Stimulated activated naive B cell treated with anti-CD40 and anti-IgM and Interleukin-4, amounts not matched to agents 10 μg/mL and 1 μg/mL and 100 μg/mL, for 72 hours (primary cell): ENCODE measurements around the gene RMI2.

Experiments
- ATAC-seq, 2 donors: fragments of 150-1000 bp; cut with Tn5 transposase; replicated peaks; 2 replicates each; pipeline ENCODE4 v1.10.0; 2021; ENCODE audit warnings: moderate library complexity in 1 of 2
- DNase-seq: peaks from one replicate; pipeline ENCODE4 v3.0.0; 2021
- H3K27ac Mint-ChIP-seq: one replicate; pipeline ENCODE4 v1.8.0; 2022; ENCODE audit warnings: mild to moderate bottlenecking, mixed read lengths
- H3K27me3 Mint-ChIP-seq, 2 donors: one replicate each; pipeline ENCODE4 v1.8.0; 2022; ENCODE audit warnings: mixed read lengths in 2 of 2
- H3K36me3 Mint-ChIP-seq, 2 donors: one replicate each; pipeline ENCODE4 v1.8.0; 2022; ENCODE audit warnings: mixed read lengths in 2 of 2, mild to moderate bottlenecking in 1 of 2
- H3K4me1 Mint-ChIP-seq, 2 donors: one replicate each; pipeline ENCODE4 v1.8.0; 2022; ENCODE audit warnings: mixed read lengths in 2 of 2, mild to moderate bottlenecking in 1 of 2
- H3K4me3 Mint-ChIP-seq, 2 donors: one replicate each; pipeline ENCODE4 v1.8.0; 2022; ENCODE audit warnings: mild to moderate bottlenecking in 2 of 2, mixed read lengths in 2 of 2, moderate library complexity in 1 of 2
- H3K9me3 Mint-ChIP-seq, 2 donors: one replicate each; pipeline ENCODE4 v1.8.0; 2022; ENCODE audit warnings: mixed read lengths in 2 of 2, mild to moderate bottlenecking in 1 of 2

Gene RMI2

GRCh38 chr16:11306381-11306780 lies 38.9 kb upstream of the RMI2 start:
- peaks cover 0 to 7% of the 10 kb centered on the region in 2 donors for H3K36me3 Mint-ChIP-seq
- no peak overlapping the region for H3K4me3 Mint-ChIP-seq
- ATAC-seq = no peak
- peaks cover 48 to 75% of the 10 kb centered on the region in 2 donors for H3K4me1 Mint-ChIP-seq
- DNase-seq = no peak
- H3K27me3 Mint-ChIP-seq = no peaks in the 10 kb centered on the region
- no peak overlapping the region for H3K27ac Mint-ChIP-seq
- H3K9me3 Mint-ChIP-seq = peaks cover 0 to 2% of the 10 kb centered on the region in 2 donors

DNA sequence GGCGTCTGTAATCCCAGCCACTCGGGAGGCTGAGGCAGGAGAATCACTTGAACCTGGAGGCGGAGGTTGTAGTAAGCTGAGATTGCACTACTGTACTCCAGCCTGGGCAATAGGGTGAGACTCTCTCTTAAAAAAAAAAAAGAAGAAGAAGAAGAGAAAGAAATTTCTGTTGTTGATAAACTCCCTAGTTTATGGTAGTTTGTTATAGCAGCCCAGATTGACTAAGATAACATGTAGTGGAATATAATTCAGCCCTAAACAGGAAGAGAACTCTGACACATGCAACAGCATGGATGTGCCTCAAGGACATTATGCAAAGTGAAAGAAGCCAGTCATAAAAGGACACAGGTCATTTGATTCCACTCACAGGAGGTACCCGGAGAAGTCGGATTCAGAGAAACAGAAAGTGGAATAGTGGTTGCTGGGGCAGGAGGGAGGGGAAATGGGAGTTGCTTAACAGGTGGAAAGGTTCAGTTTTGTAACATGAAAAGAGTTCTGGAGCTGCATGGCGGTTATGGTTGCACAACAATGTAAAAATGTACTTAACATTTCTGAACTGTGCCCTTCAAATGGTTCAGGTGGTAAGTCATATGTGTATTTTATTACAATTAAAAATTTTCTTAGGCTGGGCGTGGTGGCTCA lies 38.1 kb upstream of the RMI2 start:
- no peak for ATAC-seq
- no peak for DNase-seq
- no peak overlapping the region for H3K27ac Mint-ChIP-seq
- peaks cover 47 to 82% of the 10 kb centered on the region in 2 donors for H3K4me1 Mint-ChIP-seq
- no peaks in the 10 kb centered on the region for H3K27me3 Mint-ChIP-seq
- no peak overlapping the region for H3K4me3 Mint-ChIP-seq
- peaks cover 0 to 7% of the 10 kb centered on the region in 2 donors for H3K36me3 Mint-ChIP-seq
- H3K9me3 Mint-ChIP-seq = peaks cover 0 to 2% of the 10 kb centered on the region in 2 donors

DNA sequence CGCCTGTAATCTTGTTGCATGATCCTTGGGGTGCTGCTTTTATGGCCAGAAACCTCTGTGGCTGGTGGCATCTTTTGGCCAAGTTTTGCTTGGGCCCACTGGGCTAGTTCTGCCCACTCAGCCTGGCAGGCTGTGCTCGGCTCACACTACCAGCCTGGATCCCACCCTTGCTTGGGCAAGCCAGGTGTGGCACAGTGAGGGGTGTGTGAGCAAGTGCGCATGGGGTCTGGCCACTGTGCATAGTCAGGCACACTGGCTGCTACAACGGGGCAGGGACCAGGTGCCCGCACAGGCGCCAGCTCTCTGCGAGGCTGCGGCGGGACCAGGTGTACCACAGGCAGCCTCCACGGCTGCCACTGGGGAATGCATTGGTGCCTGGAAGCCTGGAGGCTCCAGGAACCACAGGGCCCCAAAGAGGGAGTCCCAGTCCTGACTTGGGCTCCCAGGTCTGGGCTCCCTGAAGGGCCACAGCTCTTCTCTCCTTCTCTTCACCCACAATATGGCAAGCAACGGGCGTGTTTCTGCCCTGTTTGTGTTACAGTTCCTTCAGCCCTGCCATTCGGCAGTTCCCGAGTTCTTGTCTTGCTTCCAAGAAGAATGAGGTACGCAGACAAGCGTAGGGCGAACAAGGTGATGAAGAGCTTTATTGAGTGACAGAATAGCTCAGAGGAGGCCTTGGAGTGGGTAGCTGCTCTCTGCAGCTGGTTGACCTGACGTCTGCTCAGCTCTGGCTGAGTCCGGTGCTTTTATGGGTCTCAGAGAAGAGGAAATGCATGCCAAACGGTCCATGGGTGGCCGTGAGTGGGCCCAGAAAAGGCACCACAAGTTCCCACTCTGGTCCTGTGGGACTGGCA lies 37.4 kb upstream of the RMI2 start:
- H3K27ac Mint-ChIP-seq = peak overlapping the region; percentile 89
- H3K4me3 Mint-ChIP-seq = no peak overlapping the region
- DNase-seq = no peak
- peaks cover 0 to 7% of the 10 kb centered on the region in 2 donors for H3K36me3 Mint-ChIP-seq
- no peaks in the 10 kb centered on the region for H3K27me3 Mint-ChIP-seq
- peaks cover 50 to 89% of the 10 kb centered on the region in 2 donors for H3K4me1 Mint-ChIP-seq
- ATAC-seq = no peak
- H3K9me3 Mint-ChIP-seq = peaks cover 0 to 2% of the 10 kb centered on the region in 2 donors

- H3K36me3 Mint-ChIP-seq = peaks cover 0 to 7% of the 10 kb centered on the region in 2 donors
- DNase-seq (peak; percentile 78), ATAC-seq (peak; percentile 54 to 67)
- peak overlapping the region; percentile 39 to 72 for H3K4me3 Mint-ChIP-seq
- no peaks in the 10 kb centered on the region for H3K27me3 Mint-ChIP-seq
- peaks cover 0 to 2% of the 10 kb centered on the region in 2 donors for H3K9me3 Mint-ChIP-seq
- peak overlapping the region; percentile 89 for H3K27ac Mint-ChIP-seq
- H3K4me1 Mint-ChIP-seq = peaks cover 50 to 90% of the 10 kb centered on the region in 2 donors
Observed at GRCh38 chr16:11308493-11309283, 36.6 kb upstream of the RMI2 start.

DNA sequence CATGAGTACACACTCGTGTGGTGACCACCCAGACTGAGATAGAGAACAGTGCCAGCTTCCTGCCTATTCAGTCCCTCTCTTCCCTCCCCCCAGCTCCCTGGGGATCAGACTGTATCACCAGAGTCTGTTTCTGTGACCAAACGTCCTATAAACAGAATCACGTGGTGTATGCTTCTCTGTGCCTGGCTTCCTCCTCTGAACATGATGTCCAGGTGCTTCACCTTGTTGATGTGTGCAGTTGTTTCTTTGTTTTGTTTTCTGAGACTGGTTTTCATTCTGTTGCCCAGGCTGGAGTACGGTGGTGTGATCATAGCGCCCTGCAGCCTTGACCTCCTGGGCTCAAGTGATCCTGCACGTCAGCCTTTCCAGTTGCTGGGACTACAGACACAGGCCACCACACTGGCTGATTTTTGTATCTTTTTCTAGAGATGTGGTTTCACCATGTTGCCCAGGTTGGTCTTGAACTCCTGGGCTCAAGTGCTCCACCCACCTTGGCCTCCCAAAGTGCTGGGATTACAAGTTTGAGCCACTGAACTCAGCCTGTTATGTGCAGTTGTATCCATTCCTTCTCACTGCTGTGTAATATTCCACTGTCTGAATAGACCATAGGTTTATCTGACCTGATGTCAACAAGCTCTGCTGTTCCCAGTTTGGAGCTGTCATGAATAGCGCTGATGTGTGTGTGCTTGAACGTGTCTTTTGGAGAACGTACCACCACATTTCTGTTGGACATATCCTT lies 35.2 kb upstream of the RMI2 start:
- Mint-ChIP-seq H3K4me1 (peaks cover 54 to 94% of the 10 kb centered on the region in 2 donors), H3K27me3 (no peaks in the 10 kb centered on the region), H3K9me3 (peaks cover 0 to 2% of the 10 kb centered on the region in 2 donors), H3K4me3 (peak overlapping the region; percentile 53 to 70), H3K36me3 (peaks cover 0 to 7% of the 10 kb centered on the region in 2 donors), H3K27ac (peak overlapping the region; percentile 94)
- DNase-seq = peak; percentile 71
- peak; percentile 44 to 58 for ATAC-seq

DNA sequence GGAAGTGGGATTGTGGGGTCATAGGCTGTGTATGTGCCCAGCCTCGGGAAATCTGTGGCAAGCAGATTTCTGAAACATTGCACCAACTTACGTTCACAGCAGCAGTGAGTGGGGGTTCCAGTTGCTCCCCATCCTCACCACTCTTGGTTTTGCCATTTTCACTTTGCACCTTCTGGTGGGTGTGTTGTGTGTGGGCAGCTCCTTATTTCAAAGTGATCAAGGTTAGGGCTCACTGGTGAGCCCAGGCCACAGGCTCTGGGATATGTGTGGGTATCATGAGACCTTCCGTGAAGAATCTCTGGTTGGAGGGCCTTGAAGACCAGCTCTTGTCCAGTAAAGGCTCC lies 34.7 kb upstream of the RMI2 start:
- H3K27ac Mint-ChIP-seq = peak overlapping the region; percentile 94
- no peak for DNase-seq
- no peak for ATAC-seq
- peaks cover 0 to 7% of the 10 kb centered on the region in 2 donors for H3K36me3 Mint-ChIP-seq
- peaks cover 0 to 2% of the 10 kb centered on the region in 2 donors for H3K9me3 Mint-ChIP-seq
- no peaks in the 10 kb centered on the region for H3K27me3 Mint-ChIP-seq
- H3K4me3 Mint-ChIP-seq = peak overlapping the region; percentile 42 to 49
- H3K4me1 Mint-ChIP-seq = peaks cover 53 to 89% of the 10 kb centered on the region in 2 donors

- peak; percentile 70 to 71 for ATAC-seq
- peaks cover 53 to 85% of the 10 kb centered on the region in 2 donors for H3K4me1 Mint-ChIP-seq
- H3K27me3 Mint-ChIP-seq = no peaks in the 10 kb centered on the region
- peaks cover 0 to 2% of the 10 kb centered on the region in 2 donors for H3K9me3 Mint-ChIP-seq
- peak overlapping the region; percentile 42 to 49 for H3K4me3 Mint-ChIP-seq
- H3K36me3 Mint-ChIP-seq = peaks cover 0 to 7% of the 10 kb centered on the region in 2 donors
- H3K27ac Mint-ChIP-seq = peak overlapping the region; percentile 94
- peak; percentile 73 for DNase-seq
Observed at GRCh38 chr16:11310997-11311561, 34.2 kb upstream of the RMI2 start.

DNA sequence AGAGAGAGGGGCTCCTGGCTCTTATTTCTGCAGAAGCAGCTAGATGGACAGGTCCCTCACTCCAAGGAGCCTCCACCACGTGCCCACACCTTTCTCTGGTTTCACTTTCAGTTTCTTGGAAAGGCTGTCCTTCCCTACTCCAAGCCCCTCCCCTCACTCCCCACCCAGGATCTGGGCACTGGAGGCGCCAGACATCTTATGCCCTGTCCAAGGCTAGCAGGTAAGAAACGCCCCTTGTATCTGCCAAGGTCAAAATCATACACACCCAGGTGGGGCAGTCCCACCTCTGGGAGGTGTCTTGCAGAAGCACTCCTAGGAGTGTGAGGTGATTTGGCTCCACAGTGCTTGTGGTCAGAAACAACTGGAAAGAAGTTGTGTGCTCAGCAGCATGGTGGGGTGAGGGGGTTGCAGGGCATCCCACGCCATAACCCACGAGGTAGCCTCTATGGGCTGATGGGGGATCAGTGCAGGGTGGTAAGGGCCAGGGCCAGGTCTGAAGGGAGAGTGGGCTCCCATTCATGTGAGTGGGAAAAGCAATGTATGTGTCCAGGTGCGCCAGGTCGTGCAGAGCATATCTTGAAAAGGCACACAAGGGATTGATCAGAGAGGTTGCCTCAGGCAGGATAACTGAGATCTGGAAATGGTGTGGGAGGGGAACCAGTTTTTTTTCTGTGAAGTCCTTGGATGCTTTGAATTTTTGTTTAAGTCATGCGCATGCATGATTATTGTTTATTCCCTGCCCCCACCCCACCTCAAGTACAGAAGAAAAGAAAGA lies 32.4 kb upstream of the RMI2 start:
- no peaks in the 10 kb centered on the region for H3K9me3 Mint-ChIP-seq
- ATAC-seq = no peak
- peak overlapping the region; percentile 11 for H3K27ac Mint-ChIP-seq
- H3K36me3 Mint-ChIP-seq = peaks cover 0 to 3% of the 10 kb centered on the region in 2 donors
- peaks cover 47 to 71% of the 10 kb centered on the region in 2 donors for H3K4me1 Mint-ChIP-seq
- DNase-seq = no peak
- no peaks in the 10 kb centered on the region for H3K27me3 Mint-ChIP-seq
- peak overlapping the region in 1 of 2 donors; percentile 30 for H3K4me3 Mint-ChIP-seq

DNA sequence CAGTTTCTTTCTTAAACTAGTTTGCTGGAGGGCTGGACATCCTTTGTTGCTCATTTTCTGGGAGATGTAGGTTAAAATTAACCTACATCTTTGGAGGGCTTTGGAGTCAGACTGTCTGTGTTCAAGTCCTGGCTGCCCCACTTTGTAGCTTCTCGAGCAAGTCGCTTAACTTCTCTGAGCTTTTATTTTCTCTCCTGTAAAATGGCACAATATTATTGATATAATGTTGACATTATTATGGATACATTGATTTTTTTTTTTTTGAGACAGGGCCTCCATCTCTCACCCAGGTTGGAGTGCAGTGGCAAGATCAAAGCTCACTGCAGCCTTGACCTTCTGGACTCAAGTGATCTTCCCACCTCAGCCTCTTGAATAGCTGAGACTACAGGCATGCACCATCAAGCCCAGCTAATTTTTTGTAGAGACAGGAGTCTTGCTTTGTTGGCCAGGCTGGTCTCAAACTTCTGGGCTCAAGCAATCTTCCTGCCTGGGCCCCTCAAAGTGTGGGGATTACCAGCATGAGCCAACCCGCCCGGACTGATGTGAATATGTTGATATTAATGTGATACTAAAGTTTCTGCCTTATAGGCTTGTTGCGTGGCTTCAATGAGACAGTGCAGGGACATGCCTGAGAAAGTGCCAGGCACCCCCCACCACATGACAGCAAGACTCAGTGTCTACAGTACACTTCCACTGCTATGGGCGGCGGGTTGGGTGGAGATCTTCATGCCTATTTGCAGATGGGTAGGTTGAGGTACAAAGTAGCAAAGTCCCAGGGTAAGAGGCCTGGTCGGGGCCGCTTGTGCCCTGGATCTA lies 31.6 kb upstream of the RMI2 start:
- peaks cover 0 to 3% of the 10 kb centered on the region in 2 donors for H3K36me3 Mint-ChIP-seq
- ATAC-seq (no peak), DNase-seq (no peak)
- no peaks in the 10 kb centered on the region for H3K27me3 Mint-ChIP-seq
- H3K27ac Mint-ChIP-seq = no peak overlapping the region
- H3K9me3 Mint-ChIP-seq = no peaks in the 10 kb centered on the region
- peaks cover 42 to 63% of the 10 kb centered on the region in 2 donors for H3K4me1 Mint-ChIP-seq
- no peak overlapping the region for H3K4me3 Mint-ChIP-seq

DNA sequence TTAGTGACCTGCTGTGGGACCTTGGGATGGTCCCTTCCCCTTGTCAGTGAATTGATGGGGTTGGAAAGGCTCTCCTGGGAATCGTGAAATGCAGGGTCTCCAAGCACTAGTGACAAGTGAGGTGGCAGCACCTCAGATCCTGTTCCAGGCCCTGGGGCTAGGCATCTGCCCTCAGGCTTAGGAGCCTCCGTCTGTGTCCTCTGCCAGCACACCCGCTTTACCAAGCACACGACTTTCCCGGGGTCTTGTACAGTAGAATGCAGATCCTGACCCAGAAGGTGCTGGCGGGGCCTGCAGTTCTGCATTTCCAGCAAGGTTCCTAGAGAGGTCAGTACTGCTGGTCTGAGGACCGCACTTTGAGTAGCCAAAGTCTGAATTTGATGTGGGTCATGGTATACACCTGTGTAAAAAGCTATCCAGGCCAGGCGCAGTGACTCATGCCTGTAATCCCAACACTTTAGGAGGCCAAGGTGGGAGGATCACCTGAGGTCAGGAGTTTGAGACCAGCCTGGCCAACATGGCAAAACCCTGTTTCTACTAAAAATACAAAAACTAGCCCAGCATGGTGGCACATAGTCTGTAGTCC lies 30.9 kb upstream of the RMI2 start:
- Mint-ChIP-seq H3K27ac (no peak overlapping the region), H3K27me3 (no peaks in the 10 kb centered on the region), H3K36me3 (peaks cover 0 to 3% of the 10 kb centered on the region in 2 donors), H3K4me3 (no peak overlapping the region), H3K4me1 (peaks cover 39 to 56% of the 10 kb centered on the region in 2 donors), H3K9me3 (no peaks in the 10 kb centered on the region)
- ATAC-seq = no peak
- DNase-seq = no peak

DNA sequence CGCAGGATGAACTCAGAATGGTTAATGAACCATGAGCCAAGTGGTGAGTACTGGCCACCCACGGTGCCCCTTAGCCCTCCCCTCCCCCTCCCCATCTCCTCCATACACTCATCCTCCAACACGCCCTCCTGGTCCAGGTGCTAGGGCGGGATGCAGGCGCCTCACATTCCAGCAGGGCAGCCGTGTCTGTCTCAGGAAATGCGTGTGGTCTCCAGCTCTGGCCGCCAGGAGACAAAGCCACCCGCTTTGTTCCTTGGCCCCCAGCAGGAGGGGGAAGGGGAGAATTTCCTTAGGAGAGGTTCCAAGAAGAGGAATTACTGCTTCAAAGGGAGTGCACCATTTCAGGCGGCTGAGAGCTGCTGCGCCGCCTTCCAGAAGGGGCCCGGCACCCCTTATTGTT lies 29.7 kb upstream of the RMI2 start:
- Mint-ChIP-seq H3K27ac (no peak overlapping the region), H3K9me3 (no peaks in the 10 kb centered on the region), H3K4me3 (no peak overlapping the region), H3K27me3 (no peaks in the 10 kb centered on the region), H3K4me1 (peaks cover 32 to 45% of the 10 kb centered on the region in 2 donors), H3K36me3 (no peaks in the 10 kb centered on the region)
- DNase-seq = no peak
- no peak for ATAC-seq
